Upper lobe of right lung (tissue), 1 donor: ENCODE results near the gene SH2D5. TPM values are rescaled to one million over a fixed set of nuclear protein-coding genes. Genes with fewer than 3 reads are reported as not detected.

Experiments
- ATAC-seq: fragments of 200-7000 bp; cut with Tn5 transposase; one replicate; pipeline ENCODE4 v1.9.1; 2020; ENCODE audit warnings: mild to moderate bottlenecking, moderate library complexity
- DNase-seq: peaks from one replicate; pipeline ENCODE4 v3.0.0-alpha.2; 2020
- H3K27ac ChIP-seq: fragments of 200-600 bp; one replicate; pipeline ENCODE4 v1.8.0; 2022
- H3K27me3 ChIP-seq: fragments of 200-600 bp; one replicate; pipeline ENCODE4 v1.8.0; 2022; ENCODE audit warnings: mild to moderate bottlenecking
- H3K36me3 ChIP-seq: fragments of 200-600 bp; one replicate; pipeline ENCODE4 v1.8.0; 2022
- H3K4me1 ChIP-seq: fragments of 200-600 bp; one replicate; pipeline ENCODE4 v1.8.0; 2022
- H3K4me3 ChIP-seq: fragments of 200-600 bp; one replicate; pipeline ENCODE4 v1.8.0; 2022; ENCODE audit warnings: mild to moderate bottlenecking
- H3K9me3 ChIP-seq: fragments of 200-600 bp; one replicate; pipeline ENCODE4 v1.8.0; 2022
- intact Hi-C: fragments of 100-400 bp; cut with DNase I; formaldehyde crosslinking; loops from one replicate; pipeline ENCODE4 v1.11.0; 2022
- total RNA-seq: library from RNA; stranded (reverse); fragmentation: NEBNext Ultra II Directional; extraction: Animal tissue kit (Norgen Biotek cat#: 25700); gene quantifications from one replicate; pipeline ENCODE4 v1.2.1, GENCODE V29; 2021
- TF ChIP-seq, protein P1 (sequence below): fragments of 200-600 bp; IDR thresholded peaks from one replicate; pipeline ENCODE4 v1.8.0; 2022; ENCODE audit warnings: antibody characterized with exemption
- donor health status: DM: no; HTN: yes; CAD: no; lungs with severe emphysema.

SH2D5 gene
- total RNA-seq, 1 donor from 2014 or later, result 0.52 TPM

DNA sequence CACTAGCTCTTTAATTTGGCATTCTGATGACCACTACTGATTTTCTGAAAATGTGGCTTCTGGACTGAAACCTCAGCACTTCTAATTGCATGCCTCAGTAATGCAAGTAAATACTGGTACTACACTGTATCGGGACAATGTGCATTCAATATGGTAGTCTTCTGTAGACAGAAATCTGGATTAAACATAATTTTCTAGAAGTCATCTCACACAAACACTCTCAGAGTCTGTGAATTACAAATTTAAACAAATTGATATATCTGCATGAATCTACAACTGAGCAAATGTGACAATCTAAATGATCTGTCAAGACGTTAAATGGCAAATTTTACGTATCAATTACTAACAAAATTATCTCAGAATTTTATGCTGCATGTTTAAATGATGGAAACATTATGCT, 30.9 kb upstream of the SH2D5 start:
- ATAC-seq (no peak), DNase-seq (no peak)
- Histone ChIP-seq H3K4me3 (no peak overlapping the region), H3K27me3 (no peaks in the 10 kb centered on the region), H3K9me3 (no peaks in the 10 kb centered on the region), H3K36me3 (peaks cover 99% of the 10 kb centered on the region), H3K27ac (no peak overlapping the region), H3K4me1 (no peaks in the 10 kb centered on the region)
- TF ChIP-seq, protein P1, sequence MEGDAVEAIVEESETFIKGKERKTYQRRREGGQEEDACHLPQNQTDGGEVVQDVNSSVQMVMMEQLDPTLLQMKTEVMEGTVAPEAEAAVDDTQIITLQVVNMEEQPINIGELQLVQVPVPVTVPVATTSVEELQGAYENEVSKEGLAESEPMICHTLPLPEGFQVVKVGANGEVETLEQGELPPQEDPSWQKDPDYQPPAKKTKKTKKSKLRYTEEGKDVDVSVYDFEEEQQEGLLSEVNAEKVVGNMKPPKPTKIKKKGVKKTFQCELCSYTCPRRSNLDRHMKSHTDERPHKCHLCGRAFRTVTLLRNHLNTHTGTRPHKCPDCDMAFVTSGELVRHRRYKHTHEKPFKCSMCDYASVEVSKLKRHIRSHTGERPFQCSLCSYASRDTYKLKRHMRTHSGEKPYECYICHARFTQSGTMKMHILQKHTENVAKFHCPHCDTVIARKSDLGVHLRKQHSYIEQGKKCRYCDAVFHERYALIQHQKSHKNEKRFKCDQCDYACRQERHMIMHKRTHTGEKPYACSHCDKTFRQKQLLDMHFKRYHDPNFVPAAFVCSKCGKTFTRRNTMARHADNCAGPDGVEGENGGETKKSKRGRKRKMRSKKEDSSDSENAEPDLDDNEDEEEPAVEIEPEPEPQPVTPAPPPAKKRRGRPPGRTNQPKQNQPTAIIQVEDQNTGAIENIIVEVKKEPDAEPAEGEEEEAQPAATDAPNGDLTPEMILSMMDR, result no peak
- intact Hi-C loops, result no loop called here

DNA sequence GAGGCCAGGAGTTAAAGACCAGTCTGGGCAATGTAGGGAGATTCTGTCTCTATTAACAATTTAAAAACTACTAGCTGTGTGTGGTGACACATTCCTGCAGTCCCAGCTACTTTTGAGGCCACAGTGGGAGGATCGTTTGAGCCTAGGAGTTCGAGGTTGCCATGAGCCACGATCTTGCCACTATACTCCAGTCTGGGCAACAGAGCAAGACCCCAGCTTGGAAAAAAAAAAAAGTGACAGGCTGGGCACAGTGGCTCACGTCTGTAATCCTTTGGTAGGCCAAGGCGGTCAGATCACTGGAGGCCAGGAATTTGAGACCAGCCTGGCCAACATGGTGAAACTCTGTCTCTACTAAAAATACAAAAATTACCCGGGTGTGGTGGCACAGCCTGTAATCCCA, 27.8 kb upstream of the SH2D5 start:
- no peaks in the 10 kb centered on the region for H3K4me1 ChIP-seq
- ATAC-seq, result no peak
- no peak overlapping the region for H3K27ac ChIP-seq
- no peaks in the 10 kb centered on the region for H3K27me3 ChIP-seq
- no peaks in the 10 kb centered on the region for H3K9me3 ChIP-seq
- H3K36me3 ChIP-seq, result peaks cover 99% of the 10 kb centered on the region
- H3K4me3 ChIP-seq, result no peak overlapping the region
- TF ChIP-seq, protein P1, result no peak
- DNase-seq, result no peak
- intact Hi-C loops, result no loop called here

DNA sequence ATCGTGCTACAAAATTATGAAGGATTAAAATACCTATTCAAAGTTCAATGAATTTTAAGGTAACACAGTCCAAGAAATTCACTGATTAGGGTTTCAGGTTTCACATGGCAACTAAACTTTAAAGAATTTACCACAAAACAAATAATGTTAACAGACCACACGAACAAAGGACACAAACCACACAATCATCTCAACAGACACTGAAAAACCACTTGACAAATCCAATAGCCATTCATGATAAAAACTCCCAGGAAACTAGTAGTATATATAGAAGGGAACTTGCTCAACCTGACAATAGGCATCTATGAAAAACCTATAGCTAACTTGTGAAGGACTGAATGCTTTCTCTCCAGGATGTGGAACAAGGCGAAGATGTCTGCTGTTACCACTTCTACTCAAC, 21.1 kb upstream of the SH2D5 start:
- H3K4me3 ChIP-seq, result no peak overlapping the region
- ATAC-seq (no peak), DNase-seq (no peak)
- intact Hi-C loops, result no loop called here
- H3K9me3 ChIP-seq, result no peaks in the 10 kb centered on the region
- H3K36me3 ChIP-seq, result peaks cover 83% of the 10 kb centered on the region
- no peak overlapping the region for H3K27ac ChIP-seq
- H3K27me3 ChIP-seq, result no peaks in the 10 kb centered on the region
- TF ChIP-seq, protein P1, result no peak
- no peaks in the 10 kb centered on the region for H3K4me1 ChIP-seq

DNA sequence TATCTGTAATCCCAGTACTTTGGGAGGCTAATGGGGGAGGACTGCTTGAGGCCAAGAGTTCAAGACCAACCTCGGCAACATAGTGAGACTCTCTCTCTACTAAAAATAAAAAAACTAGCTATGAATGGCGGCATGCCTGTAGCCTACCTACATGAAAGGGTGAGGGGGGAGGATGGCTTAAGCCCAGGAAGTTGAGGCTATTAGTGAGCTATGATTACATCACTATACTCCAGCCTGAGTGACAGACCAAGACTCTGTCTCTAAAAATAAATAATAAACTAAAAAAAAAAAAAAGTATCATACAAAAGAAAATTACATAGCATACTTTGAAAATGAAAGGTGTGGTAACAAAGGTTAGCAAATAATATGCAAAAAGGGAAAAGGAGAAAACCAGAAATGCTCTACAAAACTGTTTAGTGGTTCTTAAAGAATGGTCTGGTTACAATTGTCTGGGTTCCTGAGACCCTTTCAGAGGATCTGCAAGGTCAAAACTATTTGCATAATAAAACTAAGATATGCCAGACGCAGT, 19.0 kb upstream of the SH2D5 start:
- Histone ChIP-seq H3K27me3 (no peaks in the 10 kb centered on the region), H3K4me3 (no peak overlapping the region), H3K36me3 (peaks cover 83% of the 10 kb centered on the region), H3K4me1 (no peaks in the 10 kb centered on the region), H3K9me3 (no peaks in the 10 kb centered on the region), H3K27ac (no peak overlapping the region)
- intact Hi-C loops, result no loop called here
- TF ChIP-seq, protein P1, result no peak
- no peak for ATAC-seq
- no peak for DNase-seq

DNA sequence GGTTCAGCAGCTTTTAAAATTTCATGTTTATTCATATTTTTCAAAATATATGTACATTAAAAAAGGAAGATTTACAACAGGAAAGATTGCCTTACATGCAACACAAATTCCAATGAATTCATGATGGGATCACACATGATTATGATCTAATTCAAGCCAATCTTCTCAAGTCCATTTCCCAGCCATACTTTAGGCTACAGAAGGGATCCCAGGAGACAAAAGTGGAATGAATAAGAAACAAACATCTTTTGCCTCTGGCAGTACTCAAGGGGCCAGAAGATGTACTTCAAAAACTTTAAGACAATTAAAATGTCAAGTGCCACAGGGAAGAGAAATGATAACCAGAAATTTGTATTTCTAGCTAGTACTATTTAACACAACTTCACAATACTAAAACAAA, 10.2 kb upstream of the SH2D5 start:
- H3K27me3 ChIP-seq, result no peaks in the 10 kb centered on the region
- peaks cover 79% of the 10 kb centered on the region for H3K36me3 ChIP-seq
- H3K9me3 ChIP-seq, result no peaks in the 10 kb centered on the region
- H3K4me3 ChIP-seq, result no peak overlapping the region
- TF ChIP-seq, protein P1, result no peak
- intact Hi-C loops, result no loop called here
- ATAC-seq, result no peak
- H3K4me1 ChIP-seq, result no peaks in the 10 kb centered on the region
- no peak for DNase-seq
- H3K27ac ChIP-seq, result no peak overlapping the region

DNA sequence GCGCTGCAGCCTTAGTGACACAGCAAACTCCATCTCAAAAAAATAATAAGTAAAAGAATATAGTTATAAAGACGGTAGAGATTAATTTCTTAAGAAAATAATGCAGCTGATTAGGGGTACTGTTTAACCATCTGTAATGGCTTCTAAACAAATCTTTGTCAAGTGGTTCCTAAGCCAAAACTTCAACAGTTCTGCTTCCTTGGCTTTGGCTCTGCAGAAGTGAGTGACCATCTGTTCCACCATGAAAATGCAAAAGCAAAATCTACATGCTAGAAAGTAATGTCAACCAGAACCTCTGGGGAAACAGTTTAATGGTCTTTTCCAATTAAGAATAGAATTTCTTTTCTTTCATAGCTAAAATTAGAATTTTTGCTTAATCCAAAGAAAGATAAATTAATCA, 8.3 kb upstream of the SH2D5 start:
- Histone ChIP-seq H3K4me3 (no peak overlapping the region), H3K9me3 (no peaks in the 10 kb centered on the region), H3K4me1 (no peaks in the 10 kb centered on the region), H3K36me3 (peaks cover 60% of the 10 kb centered on the region), H3K27ac (no peak overlapping the region), H3K27me3 (no peaks in the 10 kb centered on the region)
- ATAC-seq, result no peak
- TF ChIP-seq, protein P1, result no peak
- intact Hi-C loops, result no loop called here
- no peak for DNase-seq
